Measurements from ENCODE around the gene RNF144A. TPM values are rescaled to one million over a fixed set of nuclear protein-coding genes. Genes with fewer than 3 reads are reported as not detected.

Gene RNF144A
- total RNA-seq, 1 experiment from 2014 or later, result 10.6 TPM

DNA sequence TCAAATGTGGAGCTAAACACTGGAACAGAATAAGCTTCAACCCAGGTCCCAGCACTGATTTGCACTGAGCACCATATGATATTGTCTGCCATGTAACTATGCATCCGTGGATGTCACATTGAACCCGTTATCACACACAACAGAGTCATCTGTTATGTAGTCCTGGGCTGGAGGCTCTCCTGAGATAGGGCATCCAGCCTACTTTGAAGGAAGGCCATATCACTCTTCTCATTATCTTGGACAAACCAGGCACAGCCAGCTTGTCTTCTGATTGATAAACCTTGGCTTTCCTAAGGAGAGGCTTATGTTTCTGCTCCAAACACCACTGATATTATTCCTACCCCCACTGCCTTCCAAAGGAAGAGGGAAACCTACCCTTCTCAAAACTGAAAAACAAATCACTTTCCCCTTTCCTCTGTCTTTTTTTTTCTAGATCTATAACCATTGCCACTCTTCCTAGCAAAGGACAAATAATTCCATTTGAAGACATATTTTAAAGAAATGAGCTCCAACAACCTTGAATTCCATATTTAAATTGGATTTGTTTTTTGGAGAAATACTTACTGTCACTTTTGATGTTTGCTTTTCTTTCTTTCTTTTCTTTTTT, 23.2 kb upstream of the RNF144A start:
- H3K36me3 Mint-ChIP-seq (ENCODE audit: insufficient read depth in 1 of 3, low read depth in 3 of 3), result no peaks in the 10 kb centered on the region
- no peaks in the 10 kb centered on the region for H3K79me2 ChIP-seq (ENCODE audit: insufficient read depth, low read length)
- no peak overlapping the region for H2BK12ac ChIP-seq (ENCODE audit: insufficient read length, low read depth, low read length)
- H3K14ac ChIP-seq (ENCODE audit: insufficient read depth, low read length), result no peak overlapping the region
- no peak overlapping the region for H2BK20ac ChIP-seq (ENCODE audit: low read depth, low read length, poor library complexity, severe bottlenecking)
- TF ChIP-seq, protein P1, sequence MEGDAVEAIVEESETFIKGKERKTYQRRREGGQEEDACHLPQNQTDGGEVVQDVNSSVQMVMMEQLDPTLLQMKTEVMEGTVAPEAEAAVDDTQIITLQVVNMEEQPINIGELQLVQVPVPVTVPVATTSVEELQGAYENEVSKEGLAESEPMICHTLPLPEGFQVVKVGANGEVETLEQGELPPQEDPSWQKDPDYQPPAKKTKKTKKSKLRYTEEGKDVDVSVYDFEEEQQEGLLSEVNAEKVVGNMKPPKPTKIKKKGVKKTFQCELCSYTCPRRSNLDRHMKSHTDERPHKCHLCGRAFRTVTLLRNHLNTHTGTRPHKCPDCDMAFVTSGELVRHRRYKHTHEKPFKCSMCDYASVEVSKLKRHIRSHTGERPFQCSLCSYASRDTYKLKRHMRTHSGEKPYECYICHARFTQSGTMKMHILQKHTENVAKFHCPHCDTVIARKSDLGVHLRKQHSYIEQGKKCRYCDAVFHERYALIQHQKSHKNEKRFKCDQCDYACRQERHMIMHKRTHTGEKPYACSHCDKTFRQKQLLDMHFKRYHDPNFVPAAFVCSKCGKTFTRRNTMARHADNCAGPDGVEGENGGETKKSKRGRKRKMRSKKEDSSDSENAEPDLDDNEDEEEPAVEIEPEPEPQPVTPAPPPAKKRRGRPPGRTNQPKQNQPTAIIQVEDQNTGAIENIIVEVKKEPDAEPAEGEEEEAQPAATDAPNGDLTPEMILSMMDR (conservative IDR thresholded peaks at IDR 0.05), result no peak
- no peak overlapping the region for H2AK5ac ChIP-seq (ENCODE audit: insufficient read length, low read length)
- H3K9me3 Mint-ChIP-seq, result no peaks in the 10 kb centered on the region
- H3K4me3 Mint-ChIP-seq, result no peak overlapping the region
- no peak overlapping the region for H3K18ac ChIP-seq (ENCODE audit: insufficient read length, low read depth, low read length)
- H3K27ac ChIP-seq (ENCODE audit: insufficient read length, low read depth, low read length), result no peak overlapping the region
- no peaks in the 10 kb centered on the region for H3K4me1 ChIP-seq (ENCODE audit: insufficient read depth, low read length)
- no peaks in the 10 kb centered on the region for H3K79me1 ChIP-seq (ENCODE audit: insufficient read depth, low read depth, low read length, poor library complexity, severe bottlenecking)
- H3K23ac ChIP-seq (ENCODE audit: insufficient read length, low read depth, low read length), result no peak overlapping the region
- no peak overlapping the region for H2BK120ac ChIP-seq (ENCODE audit: low read depth, low read length, poor library complexity, severe bottlenecking)
- H3K27ac Mint-ChIP-seq, result no peak overlapping the region
- no peak overlapping the region for H2AFZ ChIP-seq (ENCODE audit: low read length)
- H3K27me3 Mint-ChIP-seq (ENCODE audit: low read depth), result peaks cover 2% of the 10 kb centered on the region; the same call in 1 of the 2 replicates
- no peak overlapping the region for H2BK5ac ChIP-seq (ENCODE audit: insufficient read length, low read length)
- H3T11ph ChIP-seq (ENCODE audit: low read length), result no peak overlapping the region
- no CpG with 5 or more reads among the region's 2 CpGs for WGBS (ENCODE audit: extremely low coverage, insufficient read length, low lambda C conversion rate)
- H3K27me3 ChIP-seq (ENCODE audit: insufficient read depth, low read length), result no peaks in the 10 kb centered on the region
- DNase-seq, result no peak
- H4K91ac ChIP-seq (ENCODE audit: insufficient read length, low read depth, low read length), result no peak overlapping the region
- H3K56ac ChIP-seq (ENCODE audit: insufficient read length, low read depth, low read length), result no peak overlapping the region
- no peak overlapping the region for H4K5ac ChIP-seq (ENCODE audit: insufficient read length, low read depth, low read length)
- H4K8ac ChIP-seq (replicated peaks; ENCODE audit: insufficient read length, low read depth, low read length), result no peak overlapping the region
- no peak overlapping the region for H2BK15ac ChIP-seq (ENCODE audit: low read depth, low read length)
- no peak overlapping the region for H3K4ac ChIP-seq (ENCODE audit: low read depth, low read length)
- H3K9me3 ChIP-seq (ENCODE audit: control insufficient read depth, low read depth, low read length), result no peaks in the 10 kb centered on the region
- H3K23me2 ChIP-seq (ENCODE audit: insufficient read length, low read depth, low read length, poor library complexity, severe bottlenecking), result no peaks in the 10 kb centered on the region
- H3K9ac ChIP-seq (ENCODE audit: extremely low read depth, insufficient read length, low read length), result no peak overlapping the region
- no peak overlapping the region for H3K4me2 ChIP-seq (ENCODE audit: insufficient read depth, insufficient read length, low read length)
- no peaks in the 10 kb centered on the region for H4K20me1 ChIP-seq (ENCODE audit: control insufficient read depth, insufficient read depth, insufficient read length)
- H3K4me1 Mint-ChIP-seq, result peaks cover 0 to 3% of the 10 kb centered on the region in 2 experiments; a peak in 1 of 4 replicates

Measured in H9 (cell line).